ENCODE results near the gene IL16.

Gene IL16

GRCh38 chr15:81357180-81357686, 160.6 kb downstream of the IL16 start:
- no peak overlapping the region for H3K27ac ChIP-seq
- TF ChIP-seq CTCF (IDR thresholded peaks at IDR 0.05): no peak
- no peak for TF ChIP-seq ZFX (IDR thresholded peaks at IDR 0.05; ENCODE audit: borderline replicate concordance)

- no peak for TF ChIP-seq CTCF (IDR thresholded peaks at IDR 0.05)
- TF ChIP-seq ZFX (IDR thresholded peaks at IDR 0.05; ENCODE audit: borderline replicate concordance): no peak
- no peak overlapping the region for H3K27ac ChIP-seq
Measured at GRCh38 chr15:81358248-81358647, 161.6 kb downstream of the IL16 start.

DNA sequence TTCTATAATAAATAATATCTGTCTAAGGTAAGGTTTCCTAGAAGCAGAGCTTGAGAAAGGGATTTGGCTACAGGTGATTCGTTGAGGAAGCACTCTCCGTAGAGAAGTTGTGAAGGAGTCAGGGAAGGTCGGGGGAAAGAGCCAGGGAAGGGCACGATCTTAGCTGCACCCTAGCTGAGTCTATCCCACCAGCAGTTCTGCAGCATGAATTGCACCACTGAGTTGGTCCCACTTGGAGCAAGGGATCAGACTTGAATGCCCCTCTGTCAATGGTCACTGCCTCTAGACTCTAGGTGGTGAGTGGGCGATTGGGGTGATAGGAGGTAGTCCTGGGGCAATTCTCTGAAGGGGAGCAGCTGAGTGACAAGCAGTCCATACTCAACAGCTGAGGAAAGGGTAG, 163.8 kb downstream of the IL16 start:
- no peak overlapping the region for H3K27ac ChIP-seq
- TF ChIP-seq ZFX (IDR thresholded peaks at IDR 0.05; ENCODE audit: borderline replicate concordance) (no peak), CTCF (IDR thresholded peaks at IDR 0.05) (no peak)

GRCh38 chr15:81361891-81362290, 165.2 kb downstream of the IL16 start:
- no peak for TF ChIP-seq ZFX (IDR thresholded peaks at IDR 0.05; ENCODE audit: borderline replicate concordance)
- TF ChIP-seq CTCF (IDR thresholded peaks at IDR 0.05): no peak
- no peak overlapping the region for H3K27ac ChIP-seq

DNA sequence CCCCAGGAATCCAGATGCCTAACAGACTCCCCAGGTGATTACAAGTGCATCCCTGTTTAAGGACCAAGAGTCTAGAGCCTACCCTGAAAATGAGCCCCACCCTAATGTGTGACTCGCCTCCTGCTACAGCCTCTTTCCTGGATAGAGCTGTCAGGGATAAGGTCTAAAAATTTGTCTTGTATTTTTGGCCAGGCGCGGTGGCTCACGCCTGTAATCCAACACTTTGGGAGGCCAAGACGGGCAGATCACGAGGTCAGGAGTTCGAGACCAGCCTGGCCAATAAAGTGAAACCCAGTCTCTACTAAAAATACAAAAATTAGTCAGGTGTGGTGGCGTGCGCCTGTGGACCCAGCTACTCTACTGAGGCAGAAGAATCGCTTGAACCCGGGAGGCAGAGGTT, 166.1 kb downstream of the IL16 start:
- no peak overlapping the region for H3K27ac ChIP-seq
- TF ChIP-seq CTCF (IDR thresholded peaks at IDR 0.05) (no peak), ZFX (IDR thresholded peaks at IDR 0.05; ENCODE audit: borderline replicate concordance) (no peak)

DNA sequence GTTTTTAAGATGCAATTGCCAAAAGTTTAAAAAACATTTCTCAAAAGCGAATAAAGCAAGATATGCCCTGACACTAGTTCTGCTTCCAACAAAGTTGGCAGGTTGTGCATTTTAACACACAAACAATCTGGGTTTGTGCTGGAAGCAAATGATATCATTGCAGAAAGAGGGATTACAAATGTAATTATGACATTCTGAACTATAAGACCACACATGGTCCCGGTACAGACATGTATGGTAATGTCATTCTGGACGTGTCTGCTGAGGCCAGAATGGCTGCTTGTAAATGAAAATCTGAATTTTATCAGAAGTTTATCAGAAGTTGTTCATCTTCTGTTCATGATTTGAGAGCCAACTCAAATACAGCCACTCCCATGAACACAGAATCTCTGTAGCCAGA, 166.6 kb downstream of the IL16 start:
- no peak for TF ChIP-seq ZFX (IDR thresholded peaks at IDR 0.05; ENCODE audit: borderline replicate concordance)
- TF ChIP-seq CTCF (IDR thresholded peaks at IDR 0.05): no peak
- no peak overlapping the region for H3K27ac ChIP-seq

Data from 22Rv1 (cell line).